NCI-H1105 (cell line): ENCODE results near the gene DDI1.

Experiments used
- DNase-seq: peaks from one replicate; lab custom pipeline; 2025; lab: John Stamatoyannopoulos, UW

DDI1 gene

GRCh38 chr11:104078245-104078644 lies 41.8 kb downstream of the DDI1 start:
- no peak for DNase-seq

DNA sequence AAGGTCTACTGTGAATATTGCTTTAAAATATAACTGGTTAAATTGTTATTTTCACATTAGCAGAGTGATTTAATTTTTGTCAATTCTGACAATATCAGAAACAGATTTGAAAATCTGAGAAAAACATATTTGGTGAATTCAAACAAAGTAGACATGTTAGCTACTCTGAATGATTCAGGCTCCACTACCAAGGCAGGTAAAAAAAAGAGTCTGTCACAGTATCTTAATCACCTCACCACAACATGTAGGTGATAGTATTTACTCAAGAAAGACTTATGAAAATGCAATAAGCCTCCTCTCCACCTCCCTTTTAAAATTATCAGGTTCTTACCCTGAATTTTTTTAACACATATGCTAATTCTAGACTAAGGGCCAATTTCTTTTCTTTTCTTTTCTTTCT lies 42.6 kb downstream of the DDI1 start:
- DNase-seq = no peak

DNA sequence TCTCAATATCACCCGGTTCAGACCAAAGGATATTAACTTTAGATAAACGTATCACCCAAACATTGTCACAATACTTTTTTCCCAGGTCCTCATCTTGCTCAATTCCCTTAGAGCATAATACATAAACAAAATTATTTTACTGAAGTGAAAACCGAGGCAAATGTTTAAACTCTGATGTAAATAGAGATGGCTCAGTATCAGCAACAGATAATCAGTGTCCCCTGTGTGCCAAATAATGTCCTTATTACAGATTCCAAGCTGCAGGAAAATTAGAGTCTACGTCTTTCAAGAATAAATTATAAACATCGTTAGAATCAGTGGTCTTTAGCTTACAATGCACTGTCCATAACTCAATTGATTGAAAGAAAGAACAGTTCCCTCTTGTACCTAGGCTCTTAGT lies 50.2 kb downstream of the DDI1 start:
- no peak for DNase-seq
